ENCODE results near the gene PIGC. TPM values are rescaled to one million over a fixed set of nuclear protein-coding genes. Genes with fewer than 3 reads are reported as not detected.

PIGC gene
- total and polyA plus RNA-seq, 10 of the 15 experiments (the other 5 are each of a cell fraction or from before 2014, with no cell fraction given), result 11.0 to 37.3 (median 19.6) TPM

- TF ChIP-seq ATF3 (IDR thresholded peaks at IDR 0.05; ENCODE audit: borderline replicate concordance, extremely low read depth, low read depth, low read length), result no peak
- no peak for TF ChIP-seq ETV6 (conservative IDR thresholded peaks at IDR 0.05 in 1 of 2, IDR thresholded peaks at IDR 0.05 in 1 of 2; ENCODE audit: borderline replicate concordance in 1 of 2, low read depth in 1 of 2)
- no peak for TF ChIP-seq PKNOX1 (IDR thresholded peaks at IDR 0.05)
Observed at GRCh38 chr1:172453153-172453545, 9.3 kb upstream of the PIGC start (continued).

- no peak for DNase-seq (ENCODE audit: low read depth, low spot score)
- SMC1A ChIA-PET (ENCODE audit: uncharacterized antibody, unreplicated experiment), result interaction anchor here (1.2 kb wide), 1 partner anchor 267 kb away, joined by 3 read pairs; no protein-coding TSS in a partner anchor
- H3K4me2 ChIP-seq (ENCODE audit: control insufficient read depth, insufficient read depth), result no peak overlapping the region
- peaks cover 0 to 2% of the 10 kb centered on the region in 2 experiments for H3K27me3 ChIP-seq (replicated peaks in 1 of 2; ENCODE audit: control insufficient read depth in 2 of 2, insufficient read depth in 2 of 2, low read length in 1 of 2)
- CTCF ChIA-PET, result interaction anchor here (1.1 to 5.9 kb wide), 4 partner anchors 8 to 273 kb away, joined by 3 to 48 read pairs (median 8); partner anchors contain the start of gene PIGC
- WGBS (ENCODE audit: insufficient coverage, insufficient replicate concordance, low lambda C conversion rate, missing lambda C conversion rate), result 53% methylated on average over 7 of the region's 7 CpGs
- BruUV-seq (replicated peaks), result no TSS peak
- no peaks in the 10 kb centered on the region for H3K4me1 ChIP-seq (ENCODE audit: control insufficient read depth, insufficient read depth, low read length)
- RAD21 ChIA-PET (ENCODE audit: unreplicated experiment), result no interaction called here
- POLR2A ChIA-PET, result no interaction called here
- intact Hi-C loops (cut with micrococcal nuclease; ENCODE audit: unreplicated experiment) (loop anchor here (10.0 kb wide), 1 partner anchor 132 kb away; no protein-coding TSS in a partner anchor), in situ Hi-C loops (cut with MboI) (loop anchor here (5.0 kb wide), 1 partner anchor 265 kb away; no protein-coding TSS in a partner anchor)
- no peak overlapping the region for H2AFZ ChIP-seq (ENCODE audit: control insufficient read depth, low read depth, low read length)
- H4K20me1 ChIP-seq (ENCODE audit: control insufficient read depth, insufficient read depth), result no peaks in the 10 kb centered on the region
- no peaks in the 10 kb centered on the region for H3K79me2 ChIP-seq (ENCODE audit: control insufficient read depth, insufficient read depth, low read length)
- no peaks in the 10 kb centered on the region for H3K9me3 ChIP-seq (replicated peaks; ENCODE audit: control insufficient read depth, insufficient read depth, low read length)
- no peaks in the 10 kb centered on the region for H3K36me3 ChIP-seq (ENCODE audit: control insufficient read depth in 2 of 2, insufficient read depth in 2 of 2, low read length in 1 of 2)
- no peak overlapping the region for H3K27ac ChIP-seq (ENCODE audit: control insufficient read depth, insufficient read depth)
- H3K9ac ChIP-seq (ENCODE audit: control insufficient read depth, insufficient read depth, low read length), result no peak overlapping the region
- H3K4me3 ChIP-seq, result no peak overlapping the region
- no peak for FAIRE-seq
- no peak for ATAC-seq
- no peak for TF ChIP-seq YBX1 (IDR thresholded peaks at IDR 0.05)
- TF ChIP-seq SUPT20H (IDR thresholded peaks at IDR 0.05; ENCODE audit: borderline replicate concordance, control insufficient read depth, low read depth, low read length), result no peak
- TF ChIP-seq USF2 (IDR thresholded peaks at IDR 0.05; ENCODE audit: borderline replicate concordance, low read depth, low read length), result no peak
- no peak for TF ChIP-seq REST (IDR thresholded peaks at IDR 0.05; ENCODE audit: low read depth, low read length)
- no peak for TF ChIP-seq MTA3 (IDR thresholded peaks at IDR 0.05; ENCODE audit: borderline replicate concordance, low read length)
- no peak for TF ChIP-seq STAT1 (conservative IDR thresholded peaks at IDR 0.05)
- no peak for TF ChIP-seq MEF2B (IDR thresholded peaks at IDR 0.05; ENCODE audit: partially characterized antibody, poor library complexity, severe bottlenecking)
- no peak for TF ChIP-seq CREB1 (IDR thresholded peaks at IDR 0.05; ENCODE audit: low read depth)
- TF ChIP-seq ATF7 (IDR thresholded peaks at IDR 0.05; ENCODE audit: low read depth), result no peak
Observed at GRCh38 chr1:172452536-172453152, 8.8 kb upstream of the PIGC start.

Data from GM12878 (cell line).